Smooth muscle cell (in vitro differentiated cells): ENCODE data around the gene TMPRSS4. TPM values are rescaled to one million over a fixed set of nuclear protein-coding genes. Genes with fewer than 3 reads are reported as not detected.

ENCODE experiments used
- DNase-seq: peaks from one replicate; lab custom pipeline; 2025; ENCODE audit not compliant: unreplicated experiment; lab: John Stamatoyannopoulos, UW
- H2AFZ ChIP-seq: fragments of 200-600 bp; sonication (generic); 2 replicates; pipeline ENCODE4 v1.6.0; 2016; ENCODE audit warnings: antibody characterized with exemption, low read depth, mild to moderate bottlenecking
- H3F3A ChIP-seq: fragments of 200-600 bp; sonication (generic); 2 replicates; pipeline ENCODE4 v1.6.0; 2017; ENCODE audit warnings: antibody characterized with exemption, low read depth
- H3K27ac ChIP-seq: fragments of 200-600 bp; sonication (generic); 2 replicates; pipeline ENCODE4 v1.5.1; 2016; ENCODE audit warnings: low read depth, mild to moderate bottlenecking
- H3K27me3 ChIP-seq: fragments of 200-600 bp; sonication (generic); 2 replicates; pipeline ENCODE4 v1.6.1; 2016; ENCODE audit warnings: low read depth, mild to moderate bottlenecking
- H3K36me3 ChIP-seq: fragments of 200-600 bp; sonication (generic); 2 replicates; pipeline ENCODE4 v1.5.1; 2016; ENCODE audit warnings: low read depth
- H3K4me1 ChIP-seq: fragments of 200-600 bp; sonication (generic); 2 replicates; pipeline ENCODE4 v1.5.1; 2016; ENCODE audit warnings: low read depth
- H3K4me2 ChIP-seq: fragments of 200-600 bp; sonication (generic); 2 replicates; pipeline ENCODE4 v1.6.0; 2016; ENCODE audit warnings: mild to moderate bottlenecking
- H3K4me3 ChIP-seq: fragments of 200-600 bp; sonication (generic); 2 replicates; pipeline ENCODE4 v1.5.1; 2016; ENCODE audit warnings: mild to moderate bottlenecking
- H3K79me2 ChIP-seq: fragments of 200-600 bp; sonication (generic); 2 replicates; pipeline ENCODE4 v1.6.0; 2016; ENCODE audit warnings: low read depth, mild to moderate bottlenecking
- H3K9ac ChIP-seq: fragments of 200-600 bp; sonication (generic); 2 replicates; pipeline ENCODE4 v1.6.0; 2016; ENCODE audit warnings: low read depth
- H3K9me3 ChIP-seq: fragments of 200-600 bp; sonication (generic); replicated peaks from 2 replicates; pipeline ENCODE4 v1.5.1; 2016; ENCODE audit warnings: low read depth
- H4K20me1 ChIP-seq: fragments of 200-600 bp; sonication (generic); 2 replicates; pipeline ENCODE4 v1.6.0; 2016; ENCODE audit warnings: low read depth
- CTCF ChIP-seq: fragments of 200-600 bp; sonication (generic); IDR thresholded peaks from 2 replicates; pipeline ENCODE4 v1.5.1; 2017; ENCODE audit warnings: borderline replicate concordance, mild to moderate bottlenecking, antibody characterized with exemption; ENCODE audit not compliant: insufficient read depth, poor library complexity, severe bottlenecking
- WGBS: methylation state at CpG from one replicate; pipeline ENCODE4 v1.1.7; 2016; ENCODE audit warnings: low lambda C conversion rate; 5-methylcytosine and 5-hydroxymethylcytosine counted together
- polyA plus RNA-seq: library from polyadenylated mRNA; unstranded; fragments of >200 nt; fragmentation: Nextera tagmentation; extraction: Ambion mirVana; gene quantifications from 2 replicates; pipeline ENCODE4 v1.2.1, GENCODE V29; 2016
- total RNA-seq: library from RNA; depleted of rRNA; stranded (reverse); fragments of >200 nt; gene quantifications from 2 replicates; pipeline ENCODE4 v1.2.3, GENCODE V29; 2014

Gene TMPRSS4
- total and polyA plus RNA-seq, 2 experiments from 2014 or later, result 7.4 TPM; not detected in 1

DNA sequence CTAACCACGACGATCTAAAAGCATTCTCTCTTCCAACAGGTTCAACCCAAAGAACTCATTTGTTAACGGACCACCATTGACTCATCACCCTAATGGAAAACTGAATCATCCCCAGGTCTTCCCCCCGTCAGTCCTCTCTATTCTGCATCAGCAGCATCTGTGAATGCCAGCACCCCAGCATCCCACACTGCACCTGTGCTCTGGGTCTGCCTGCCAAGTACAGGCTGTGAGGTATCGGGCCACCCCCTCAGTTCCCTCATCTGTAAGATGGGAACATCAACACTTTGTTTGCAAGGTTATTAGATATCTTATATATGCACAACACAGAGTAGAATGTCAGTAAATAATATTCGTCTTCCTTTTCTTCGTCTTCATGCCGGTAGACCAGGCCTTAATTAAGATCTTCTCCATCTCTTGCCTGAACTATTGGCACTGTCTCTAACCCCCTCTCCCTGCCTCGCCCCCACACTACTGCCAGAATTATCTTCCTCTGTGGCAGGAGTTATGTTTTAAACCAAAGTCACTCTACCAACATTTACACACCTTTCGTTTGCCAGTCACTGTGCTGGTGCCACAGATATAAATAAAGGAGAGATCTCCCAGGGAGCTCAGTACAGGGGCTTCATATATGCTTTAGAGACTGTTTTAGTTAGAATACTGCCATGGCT, 7.8 kb upstream of the TMPRSS4 start:
- 85% methylated on average over 10 of the region's 10 CpGs for WGBS
- Histone ChIP-seq H3K9ac (no peak overlapping the region), H2AFZ (no peak overlapping the region), H3K79me2 (no peaks in the 10 kb centered on the region), H3K4me3 (no peak overlapping the region), H3K9me3 (no peaks in the 10 kb centered on the region), H3K36me3 (no peaks in the 10 kb centered on the region), H3K4me1 (no peaks in the 10 kb centered on the region), H3K27me3 (peaks cover 5% of the 10 kb centered on the region), H3F3A (no peaks in the 10 kb centered on the region), H4K20me1 (no peaks in the 10 kb centered on the region), H3K27ac (no peak overlapping the region), H3K4me2 (no peak overlapping the region)
- no peak for TF ChIP-seq CTCF
- no peak for DNase-seq

- Histone ChIP-seq H4K20me1 (no peaks in the 10 kb centered on the region), H3F3A (no peaks in the 10 kb centered on the region), H3K36me3 (no peaks in the 10 kb centered on the region), H3K27ac (no peak overlapping the region), H3K27me3 (peaks cover 5% of the 10 kb centered on the region), H3K4me3 (no peak overlapping the region), H3K9ac (no peak overlapping the region), H2AFZ (no peak overlapping the region), H3K9me3 (no peaks in the 10 kb centered on the region), H3K4me2 (no peak overlapping the region), H3K79me2 (no peaks in the 10 kb centered on the region), H3K4me1 (no peaks in the 10 kb centered on the region)
- no peak for DNase-seq
- 89% methylated on average over 3 of the region's 3 CpGs for WGBS
- TF ChIP-seq CTCF, result no peak
Measured at GRCh38 chr11:118071416-118072030, 5.4 kb upstream of the TMPRSS4 start.

DNA sequence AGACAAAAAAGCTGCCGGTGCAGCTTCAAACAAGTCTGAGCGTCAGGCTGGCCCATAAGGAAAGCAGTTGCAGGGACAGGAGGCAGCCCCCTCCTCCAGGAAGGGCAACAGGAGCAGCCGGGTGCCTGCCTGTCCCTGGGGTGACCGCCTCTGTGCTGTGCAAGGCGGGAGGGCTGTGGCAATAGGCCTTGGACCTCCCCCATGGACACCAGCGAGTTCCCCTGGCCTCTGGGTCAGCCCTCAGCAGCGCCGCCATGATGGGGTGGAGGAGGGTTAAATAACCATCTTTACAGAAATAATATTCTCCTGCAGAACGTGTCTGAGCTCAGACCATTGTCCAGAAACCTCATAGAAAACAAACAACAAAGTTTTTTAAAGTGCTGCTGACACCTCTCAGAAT, 3.3 kb upstream of the TMPRSS4 start:
- Histone ChIP-seq H3K27ac (no peak overlapping the region), H3K36me3 (no peaks in the 10 kb centered on the region), H3K4me2 (no peak overlapping the region), H4K20me1 (no peaks in the 10 kb centered on the region), H3K4me1 (no peaks in the 10 kb centered on the region), H3K9me3 (no peaks in the 10 kb centered on the region), H3K9ac (no peak overlapping the region), H3F3A (no peaks in the 10 kb centered on the region), H3K79me2 (no peaks in the 10 kb centered on the region), H3K4me3 (no peak overlapping the region), H2AFZ (no peak overlapping the region), H3K27me3 (peaks cover 3% of the 10 kb centered on the region)
- WGBS, result 95% methylated on average over 9 of the region's 9 CpGs
- no peak for TF ChIP-seq CTCF
- DNase-seq, result no peak
